CD4-positive, CD25-positive, alpha-beta regulatory T cell (primary cell): ENCODE data around the gene PDE4D. TPM values are rescaled to one million over a fixed set of nuclear protein-coding genes. Genes with fewer than 3 reads are reported as not detected.

Source experiments
- ATAC-seq, 2 donors: fragments of 150-1000 bp; cut with Tn5 transposase; one replicate each; pipeline ENCODE4 v1.10.0; 2021; ENCODE audit warnings: low read depth in 2 of 2, moderate number of reproducible peaks in 2 of 2, moderate library complexity in 1 of 2
- DNase-seq, 3 donors: peaks; one replicate each; pipeline versions ENCODE4 v3.0.0 to v3.0.0-alpha.2; 2012 to 2022; ENCODE audit warnings: mixed read lengths in 1 of 3
- H3K27ac ChIP-seq: one replicate; pipeline ENCODE4 v1.7.0; 2013; ENCODE audit warnings: mild to moderate bottlenecking, low read length; ENCODE audit not compliant: insufficient read depth, poor library complexity, severe bottlenecking
- H3K27me3 ChIP-seq: one replicate; pipeline ENCODE4 v1.7.0; 2013; ENCODE audit warnings: low read length; ENCODE audit not compliant: control insufficient read depth, insufficient read depth
- H3K36me3 ChIP-seq: one replicate; pipeline ENCODE4 v1.7.0; 2013; ENCODE audit warnings: mild to moderate bottlenecking, low read length, moderate library complexity; ENCODE audit not compliant: control insufficient read depth, insufficient read depth
- H3K4me1 ChIP-seq: 2 replicates; pipeline ENCODE4 v1.7.0; 2013; ENCODE audit warnings: mild to moderate bottlenecking, low read length; ENCODE audit not compliant: insufficient read depth, control insufficient read depth, poor library complexity, severe bottlenecking
- H3K4me3 ChIP-seq: one replicate; pipeline ENCODE4 v1.7.0; 2013; ENCODE audit warnings: low read depth, mild to moderate bottlenecking, low read length, moderate library complexity
- H3K9me3 ChIP-seq, 2 experiments: 1 replicate in 1 of 2; 2 replicates in 1 of 2; pipeline ENCODE4 v1.7.0; 2013; ENCODE audit warnings: low read length in 2 of 2, mild to moderate bottlenecking in 1 of 2, moderate library complexity in 1 of 2; ENCODE audit not compliant: control insufficient read depth in 2 of 2
- H3K27ac Mint-ChIP-seq, 3 donors: one replicate each; pipeline ENCODE4 v1.8.0; 2020 to 2022; ENCODE audit warnings: mild to moderate bottlenecking in 3 of 3, mixed read lengths in 3 of 3, moderate library complexity in 2 of 3
- H3K27me3 Mint-ChIP-seq: one replicate; pipeline ENCODE4 v1.8.0; 2022; ENCODE audit warnings: mild to moderate bottlenecking, mixed read lengths
- H3K36me3 Mint-ChIP-seq: one replicate; pipeline ENCODE4 v1.8.0; 2020; ENCODE audit warnings: mixed read lengths
- H3K4me1 Mint-ChIP-seq, 4 donors: one replicate each; pipeline ENCODE4 v1.8.0; 2020 to 2022; ENCODE audit warnings: mixed read lengths in 4 of 4, mild to moderate bottlenecking in 1 of 4
- H3K4me3 Mint-ChIP-seq, 4 donors: one replicate each; pipeline ENCODE4 v1.8.0; 2020 to 2022; ENCODE audit warnings: mild to moderate bottlenecking in 4 of 4, mixed read lengths in 4 of 4, moderate library complexity in 3 of 4
- H3K9me3 Mint-ChIP-seq, 7 donors: one replicate each; pipeline ENCODE4 v1.8.0; 2020 to 2022; ENCODE audit warnings: mixed read lengths in 7 of 7, mild to moderate bottlenecking in 3 of 7, moderate library complexity in 2 of 7
- polyA plus RNA-seq, 4 donors: library from polyadenylated mRNA; unstranded; fragments of 300-500 nt; fragmentation: Illumina TruSeq; gene quantifications; one replicate each; pipeline ENCODE4 v1.2.3, GENCODE V29; 2021
- total RNA-seq: library from RNA; stranded (reverse); gene quantifications from one replicate; pipeline ENCODE4 v1.2.3, GENCODE V29; 2022

The PDE4D gene
- total and polyA plus RNA-seq, 5 donors from 2014 or later: 2.1 to 39.9 (median 4.8) TPM

GRCh38 chr5:59656351-59657254 is 236.9 kb downstream of the PDE4D start:
- H3K36me3 ChIP-seq: no peaks in the 10 kb centered on the region
- DNase-seq (no peak), ATAC-seq (no peak)
- H3K27me3 ChIP-seq: no peaks in the 10 kb centered on the region
- H3K4me1 Mint-ChIP-seq: peaks cover 0 to 9% (median 1%) of the 10 kb centered on the region in 4 donors
- H3K4me1 ChIP-seq: no peaks in the 10 kb centered on the region
- H3K36me3 Mint-ChIP-seq: no peaks in the 10 kb centered on the region
- no peak overlapping the region for H3K4me3 Mint-ChIP-seq
- no peak overlapping the region for H3K27ac ChIP-seq
- no peak overlapping the region for H3K4me3 ChIP-seq
- H3K27me3 Mint-ChIP-seq: no peaks in the 10 kb centered on the region
- no peaks in the 10 kb centered on the region for H3K9me3 ChIP-seq
- H3K9me3 Mint-ChIP-seq: peaks cover 0 to 2% (median 0%) of the 10 kb centered on the region in 7 donors
- H3K27ac Mint-ChIP-seq: no peak overlapping the region

GRCh38 chr5:59655693-59656309 is 237.7 kb downstream of the PDE4D start:
- Histone ChIP-seq H3K27me3 (no peaks in the 10 kb centered on the region), H3K4me3 (no peak overlapping the region), H3K9me3 (no peaks in the 10 kb centered on the region), H3K4me1 (no peaks in the 10 kb centered on the region), H3K36me3 (no peaks in the 10 kb centered on the region), H3K27ac (no peak overlapping the region)
- H3K9me3 Mint-ChIP-seq: peaks cover 0 to 2% (median 0%) of the 10 kb centered on the region in 7 donors
- H3K27ac Mint-ChIP-seq: no peak overlapping the region
- H3K4me1 Mint-ChIP-seq: peaks cover 0 to 4% (median 0%) of the 10 kb centered on the region in 4 donors
- no peak for DNase-seq
- H3K27me3 Mint-ChIP-seq: no peaks in the 10 kb centered on the region
- ATAC-seq: no peak
- H3K4me3 Mint-ChIP-seq: no peak overlapping the region
- no peaks in the 10 kb centered on the region for H3K36me3 Mint-ChIP-seq

DNA sequence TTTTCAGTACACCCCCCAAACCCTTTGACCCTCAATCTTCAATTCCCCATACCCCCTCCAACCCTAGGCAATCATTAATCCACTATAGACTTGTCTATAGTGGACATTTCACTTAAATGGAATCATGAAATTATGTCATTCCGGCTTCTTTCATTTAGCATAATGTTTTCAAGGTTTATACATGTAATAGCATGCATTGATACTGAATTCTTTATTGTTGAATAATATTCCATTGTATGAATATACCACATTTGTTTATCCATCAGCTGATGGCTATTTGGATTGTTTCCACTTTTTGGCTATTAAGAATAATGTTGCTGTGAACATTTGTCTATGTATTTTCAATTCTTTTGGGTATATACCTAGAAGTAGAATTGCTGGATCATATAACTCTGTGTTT is 238.8 kb downstream of the PDE4D start:
- Histone ChIP-seq H3K36me3 (no peaks in the 10 kb centered on the region), H3K4me3 (no peak overlapping the region), H3K9me3 (no peaks in the 10 kb centered on the region), H3K27me3 (no peaks in the 10 kb centered on the region), H3K4me1 (no peaks in the 10 kb centered on the region), H3K27ac (no peak overlapping the region)
- Mint-ChIP-seq H3K4me1 (no peaks in the 10 kb centered on the region), H3K27ac (no peak overlapping the region), H3K27me3 (no peaks in the 10 kb centered on the region), H3K9me3 (peaks cover 0 to 2% (median 0%) of the 10 kb centered on the region in 7 donors), H3K36me3 (no peaks in the 10 kb centered on the region), H3K4me3 (no peak overlapping the region)
- no peak for DNase-seq
- ATAC-seq: no peak

DNA sequence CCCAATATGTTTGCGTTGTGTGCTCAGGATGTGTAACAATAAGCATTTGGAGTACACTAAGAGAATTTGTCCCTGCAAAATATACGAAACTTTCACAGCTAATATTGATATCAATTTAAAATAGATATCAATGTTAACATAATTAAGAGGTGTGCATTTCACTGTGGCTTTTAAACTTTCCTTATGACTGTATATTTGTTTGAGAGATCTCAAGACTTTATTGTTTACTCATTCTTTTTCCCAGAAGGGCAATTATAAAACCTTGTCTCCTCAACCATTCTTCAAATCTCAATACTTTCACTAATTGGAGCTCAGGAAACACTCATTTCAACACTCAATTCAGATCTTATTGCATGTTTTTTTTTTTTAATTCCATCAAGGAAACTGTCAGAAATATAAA is 241.1 kb downstream of the PDE4D start:
- Histone ChIP-seq H3K27ac (no peak overlapping the region), H3K27me3 (no peaks in the 10 kb centered on the region), H3K4me1 (no peaks in the 10 kb centered on the region), H3K4me3 (no peak overlapping the region), H3K9me3 (no peaks in the 10 kb centered on the region), H3K36me3 (no peaks in the 10 kb centered on the region)
- peaks cover 0 to 5% (median 0%) of the 10 kb centered on the region in 7 donors for H3K9me3 Mint-ChIP-seq
- ATAC-seq: no peak
- no peaks in the 10 kb centered on the region for H3K4me1 Mint-ChIP-seq
- H3K27me3 Mint-ChIP-seq: no peaks in the 10 kb centered on the region
- no peaks in the 10 kb centered on the region for H3K36me3 Mint-ChIP-seq
- no peak overlapping the region for H3K4me3 Mint-ChIP-seq
- no peak for DNase-seq
- H3K27ac Mint-ChIP-seq: no peak overlapping the region

- Histone ChIP-seq H3K27me3 (no peaks in the 10 kb centered on the region), H3K4me1 (no peaks in the 10 kb centered on the region), H3K27ac (no peak overlapping the region), H3K4me3 (no peak overlapping the region), H3K36me3 (no peaks in the 10 kb centered on the region), H3K9me3 (no peaks in the 10 kb centered on the region)
- Mint-ChIP-seq H3K4me3 (no peak overlapping the region), H3K27ac (no peak overlapping the region), H3K9me3 (peaks cover 0 to 5% (median 0%) of the 10 kb centered on the region in 7 donors), H3K36me3 (no peaks in the 10 kb centered on the region), H3K27me3 (no peaks in the 10 kb centered on the region), H3K4me1 (peaks cover 0 to 5% (median 1%) of the 10 kb centered on the region in 4 donors)
- DNase-seq (no peak), ATAC-seq (no peak)
Measured at GRCh38 chr5:59648949-59649921, 244.3 kb downstream of the PDE4D start.

- H3K27me3 ChIP-seq: no peaks in the 10 kb centered on the region
- no peaks in the 10 kb centered on the region for H3K9me3 ChIP-seq
- ATAC-seq (no peak), DNase-seq (no peak)
- H3K27me3 Mint-ChIP-seq: no peaks in the 10 kb centered on the region
- H3K9me3 Mint-ChIP-seq: peaks cover 0 to 5% (median 0%) of the 10 kb centered on the region in 7 donors
- no peak overlapping the region for H3K4me3 ChIP-seq
- H3K4me3 Mint-ChIP-seq: no peak overlapping the region
- H3K36me3 ChIP-seq: no peaks in the 10 kb centered on the region
- H3K4me1 ChIP-seq: no peaks in the 10 kb centered on the region
- peaks cover 0 to 5% (median 1%) of the 10 kb centered on the region in 4 donors for H3K4me1 Mint-ChIP-seq
- no peaks in the 10 kb centered on the region for H3K36me3 Mint-ChIP-seq
- no peak overlapping the region for H3K27ac Mint-ChIP-seq
- H3K27ac ChIP-seq: no peak overlapping the region
Measured at GRCh38 chr5:59648038-59648831, 245.3 kb downstream of the PDE4D start.

GRCh38 chr5:59645380-59645779 is 248.1 kb downstream of the PDE4D start:
- Mint-ChIP-seq H3K9me3 (peaks cover 0 to 5% (median 0%) of the 10 kb centered on the region in 7 donors), H3K4me3 (no peak overlapping the region), H3K27ac (no peak overlapping the region), H3K36me3 (no peaks in the 10 kb centered on the region), H3K27me3 (no peaks in the 10 kb centered on the region), H3K4me1 (peaks cover 0 to 5% (median 1%) of the 10 kb centered on the region in 4 donors)
- H3K36me3 ChIP-seq: no peaks in the 10 kb centered on the region
- H3K9me3 ChIP-seq: no peaks in the 10 kb centered on the region
- no peak overlapping the region for H3K4me3 ChIP-seq
- no peak overlapping the region for H3K27ac ChIP-seq
- no peaks in the 10 kb centered on the region for H3K4me1 ChIP-seq
- DNase-seq (no peak), ATAC-seq (no peak)
- no peaks in the 10 kb centered on the region for H3K27me3 ChIP-seq
